ENCODE measurements around the gene MGAT4A. TPM values are rescaled to one million over a fixed set of nuclear protein-coding genes. Genes with fewer than 3 reads are reported as not detected.

Gene MGAT4A
- total RNA-seq, 2 experiments from 2014 or later: 124 to 152 TPM

GRCh38 chr2:98588880-98589431 lies 142.0 kb downstream of the MGAT4A start:
- H3K27me3 Mint-ChIP-seq: no peaks in the 10 kb centered on the region
- ATAC-seq (ENCODE audit: low read depth) (no peak), DNase-seq (no peak)
- peak overlapping the region; percentile 65 for H3K27ac Mint-ChIP-seq
- peaks cover 8% of the 10 kb centered on the region for H3K9me3 Mint-ChIP-seq
- H3K36me3 Mint-ChIP-seq: peaks cover 50% of the 10 kb centered on the region
- POLR2A ChIA-PET: no interaction called here
- peaks cover 14% of the 10 kb centered on the region for H3K4me1 Mint-ChIP-seq
- H3K4me3 Mint-ChIP-seq: no peak overlapping the region

- no peak overlapping the region for H3K4me3 Mint-ChIP-seq
- DNase-seq (no peak), ATAC-seq (ENCODE audit: low read depth) (no peak)
- no peaks in the 10 kb centered on the region for H3K27me3 Mint-ChIP-seq
- POLR2A ChIA-PET: no interaction called here
- H3K4me1 Mint-ChIP-seq: peaks cover 13% of the 10 kb centered on the region
- peaks cover 35% of the 10 kb centered on the region for H3K36me3 Mint-ChIP-seq
- H3K27ac Mint-ChIP-seq: no peak overlapping the region
- H3K9me3 Mint-ChIP-seq: no peaks in the 10 kb centered on the region
These were observed 144.3 kb downstream of the MGAT4A start for GRCh38 chr2:98586551-98587140.

GRCh38 chr2:98585386-98585785 lies 145.5 kb downstream of the MGAT4A start:
- Mint-ChIP-seq H3K27me3 (no peaks in the 10 kb centered on the region), H3K36me3 (peaks cover 29% of the 10 kb centered on the region), H3K4me1 (peaks cover 11% of the 10 kb centered on the region), H3K9me3 (no peaks in the 10 kb centered on the region), H3K4me3 (no peak overlapping the region), H3K27ac (no peak overlapping the region)
- ATAC-seq (ENCODE audit: low read depth) (no peak), DNase-seq (no peak)
- POLR2A ChIA-PET: no interaction called here

DNA sequence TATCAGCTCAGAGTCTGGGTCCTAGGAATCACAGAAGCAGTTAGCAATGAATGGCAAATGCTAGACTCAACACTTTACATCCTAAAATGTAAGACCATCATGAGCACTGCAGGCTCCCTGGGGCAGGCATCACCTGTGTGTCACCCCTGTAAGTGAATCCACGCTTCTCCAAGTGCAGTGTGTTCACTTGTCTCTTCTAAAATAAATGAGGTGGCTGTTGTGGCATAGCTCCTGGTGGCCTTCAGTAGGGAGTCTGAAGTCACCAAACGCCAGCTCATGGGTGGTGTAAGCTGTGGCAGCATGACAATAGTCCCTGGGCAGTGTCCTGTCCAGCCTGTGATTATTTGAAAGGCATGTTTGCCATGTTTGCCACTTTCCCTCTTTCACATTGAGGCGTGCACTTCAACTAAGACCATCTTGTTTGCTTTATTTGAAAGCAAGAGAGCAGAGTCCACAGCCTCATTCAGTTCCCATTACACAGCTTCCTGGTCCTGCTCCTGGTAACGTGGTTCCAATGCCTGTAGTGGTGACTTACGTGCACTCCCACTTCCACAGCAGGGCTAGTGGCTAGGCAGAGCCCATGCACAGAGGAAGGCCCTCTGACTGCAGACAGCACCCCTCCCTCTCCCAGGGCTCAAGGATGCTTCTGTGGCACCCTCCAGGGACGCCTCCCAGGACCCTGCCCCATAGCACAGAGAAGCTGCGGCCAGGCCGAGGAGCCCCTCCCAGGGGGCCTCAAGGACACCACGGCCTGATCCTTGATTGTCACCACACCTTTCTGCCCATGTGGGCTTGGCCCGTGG lies 146.9 kb downstream of the MGAT4A start:
- POLR2A ChIA-PET: no interaction called here
- H3K4me3 Mint-ChIP-seq: no peak overlapping the region
- H3K27me3 Mint-ChIP-seq: no peaks in the 10 kb centered on the region
- no peak overlapping the region for H3K27ac Mint-ChIP-seq
- peaks cover 10% of the 10 kb centered on the region for H3K4me1 Mint-ChIP-seq
- DNase-seq: no peak
- no peak for ATAC-seq (ENCODE audit: low read depth)
- peaks cover 27% of the 10 kb centered on the region for H3K36me3 Mint-ChIP-seq
- H3K9me3 Mint-ChIP-seq: no peaks in the 10 kb centered on the region

- Mint-ChIP-seq H3K36me3 (peaks cover 27% of the 10 kb centered on the region), H3K27me3 (no peaks in the 10 kb centered on the region), H3K9me3 (no peaks in the 10 kb centered on the region), H3K4me1 (peaks cover 7% of the 10 kb centered on the region), H3K27ac (no peak overlapping the region), H3K4me3 (no peak overlapping the region)
- DNase-seq (no peak), ATAC-seq (ENCODE audit: low read depth) (no peak)
- POLR2A ChIA-PET: no interaction called here
These were observed 147.7 kb downstream of the MGAT4A start for GRCh38 chr2:98583276-98583675.

GRCh38 chr2:98582523-98582922 lies 148.4 kb downstream of the MGAT4A start:
- peaks cover 5% of the 10 kb centered on the region for H3K4me1 Mint-ChIP-seq
- no peak overlapping the region for H3K27ac Mint-ChIP-seq
- peaks cover 21% of the 10 kb centered on the region for H3K36me3 Mint-ChIP-seq
- POLR2A ChIA-PET: no interaction called here
- no peaks in the 10 kb centered on the region for H3K27me3 Mint-ChIP-seq
- H3K4me3 Mint-ChIP-seq: no peak overlapping the region
- ATAC-seq (ENCODE audit: low read depth) (no peak), DNase-seq (no peak)
- H3K9me3 Mint-ChIP-seq: no peaks in the 10 kb centered on the region

- Mint-ChIP-seq H3K27ac (no peak overlapping the region), H3K27me3 (no peaks in the 10 kb centered on the region), H3K4me1 (no peaks in the 10 kb centered on the region), H3K9me3 (no peaks in the 10 kb centered on the region), H3K4me3 (no peak overlapping the region), H3K36me3 (peaks cover 13% of the 10 kb centered on the region)
- no peak for ATAC-seq (ENCODE audit: low read depth)
- DNase-seq: no peak
- POLR2A ChIA-PET: no interaction called here
These were observed 150.2 kb downstream of the MGAT4A start for GRCh38 chr2:98580656-98581284.

DNA sequence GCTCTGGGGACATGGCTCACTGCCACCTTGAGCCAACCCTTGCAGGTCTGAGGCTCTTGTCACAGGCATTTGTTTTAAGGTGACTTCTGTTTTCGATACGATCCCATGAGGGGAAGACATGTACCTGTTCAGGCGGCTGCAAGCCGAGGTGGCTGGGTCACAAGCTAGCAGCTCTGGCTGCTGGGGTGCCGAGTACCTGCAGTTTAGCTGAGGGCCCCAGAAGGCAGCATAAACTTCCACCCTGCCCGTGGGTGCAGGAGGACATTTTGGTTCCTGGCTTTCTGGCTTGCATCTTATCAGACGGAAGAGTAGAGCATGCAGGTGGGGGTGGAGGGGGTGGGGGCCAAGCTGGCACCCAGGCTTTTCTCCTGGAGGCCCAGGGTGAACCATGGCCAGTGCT lies 151.0 kb downstream of the MGAT4A start:
- DNase-seq (no peak), ATAC-seq (ENCODE audit: low read depth) (no peak)
- no peaks in the 10 kb centered on the region for H3K9me3 Mint-ChIP-seq
- no peak overlapping the region for H3K27ac Mint-ChIP-seq
- H3K4me3 Mint-ChIP-seq: no peak overlapping the region
- no peaks in the 10 kb centered on the region for H3K4me1 Mint-ChIP-seq
- POLR2A ChIA-PET: no interaction called here
- peaks cover 13% of the 10 kb centered on the region for H3K36me3 Mint-ChIP-seq
- H3K27me3 Mint-ChIP-seq: no peaks in the 10 kb centered on the region

GRCh38 chr2:98578231-98578630 lies 152.7 kb downstream of the MGAT4A start:
- Mint-ChIP-seq H3K36me3 (peaks cover 13% of the 10 kb centered on the region), H3K27me3 (no peaks in the 10 kb centered on the region), H3K27ac (no peak overlapping the region), H3K4me1 (no peaks in the 10 kb centered on the region), H3K9me3 (no peaks in the 10 kb centered on the region), H3K4me3 (no peak overlapping the region)
- no peak for DNase-seq
- POLR2A ChIA-PET: no interaction called here
- no peak for ATAC-seq (ENCODE audit: low read depth)

GRCh38 chr2:98577313-98577712 lies 153.6 kb downstream of the MGAT4A start:
- POLR2A ChIA-PET: no interaction called here
- peaks cover 8% of the 10 kb centered on the region for H3K36me3 Mint-ChIP-seq
- H3K4me3 Mint-ChIP-seq: no peak overlapping the region
- H3K27me3 Mint-ChIP-seq: no peaks in the 10 kb centered on the region
- DNase-seq: no peak
- H3K9me3 Mint-ChIP-seq: no peaks in the 10 kb centered on the region
- no peak overlapping the region for H3K27ac Mint-ChIP-seq
- no peak for ATAC-seq (ENCODE audit: low read depth)
- H3K4me1 Mint-ChIP-seq: no peaks in the 10 kb centered on the region

DNA sequence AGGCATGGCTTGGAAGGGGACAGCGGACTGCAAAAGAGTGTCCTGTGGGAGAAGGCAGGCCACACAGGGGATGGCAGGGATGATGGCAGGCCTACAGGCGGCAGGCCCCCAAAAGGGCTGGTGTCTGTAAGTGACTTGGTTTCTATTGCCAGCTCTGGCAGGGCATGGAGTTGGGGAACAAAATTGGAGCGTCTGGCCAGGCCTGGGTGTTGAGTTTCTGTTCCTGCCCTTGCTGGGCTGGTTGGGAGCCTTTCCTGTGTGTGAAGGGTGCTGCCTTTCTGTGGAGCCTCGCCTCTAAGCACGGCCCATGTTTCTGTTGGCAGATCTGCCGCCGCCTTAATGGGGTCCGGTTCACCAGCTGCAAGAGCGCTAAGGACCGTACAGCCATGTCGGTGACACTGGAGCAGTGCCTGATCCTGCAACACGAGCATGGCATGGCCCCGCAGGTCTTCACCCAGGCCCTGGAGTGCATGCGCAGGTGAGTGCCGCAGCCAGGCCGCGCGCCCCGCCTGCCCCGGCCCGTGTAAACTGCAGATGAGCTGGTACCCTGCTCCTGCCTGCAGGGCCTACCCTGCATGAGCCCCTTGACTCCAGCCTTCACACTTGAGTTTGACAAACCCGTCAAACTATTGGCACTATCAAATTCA lies 154.1 kb downstream of the MGAT4A start:
- POLR2A ChIA-PET: no interaction called here
- H3K4me3 Mint-ChIP-seq: no peak overlapping the region
- no peaks in the 10 kb centered on the region for H3K4me1 Mint-ChIP-seq
- no peak for ATAC-seq (ENCODE audit: low read depth)
- no peaks in the 10 kb centered on the region for H3K27me3 Mint-ChIP-seq
- H3K36me3 Mint-ChIP-seq: peaks cover 7% of the 10 kb centered on the region
- DNase-seq: no peak
- no peak overlapping the region for H3K27ac Mint-ChIP-seq
- H3K9me3 Mint-ChIP-seq: no peaks in the 10 kb centered on the region

DNA sequence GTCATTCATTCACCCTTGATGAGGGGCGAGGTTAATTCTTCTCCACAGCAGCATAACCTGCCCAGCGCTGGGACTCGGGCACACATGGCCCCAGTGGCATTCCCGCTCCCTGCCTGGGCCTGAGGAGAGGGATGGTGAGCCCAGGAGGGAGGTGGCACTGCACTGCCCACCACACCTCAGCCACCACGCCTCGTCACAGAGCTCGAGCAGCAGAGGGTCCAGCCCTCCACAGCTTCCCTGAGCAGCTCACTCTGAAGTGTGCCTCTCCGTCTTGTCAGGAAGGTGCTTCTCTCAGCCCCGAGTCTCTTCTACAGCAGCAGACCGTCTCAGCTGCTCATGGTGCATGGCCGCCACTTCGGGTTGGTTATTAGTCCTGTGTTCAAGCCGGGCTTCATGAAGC lies 157.5 kb downstream of the MGAT4A start:
- no peaks in the 10 kb centered on the region for H3K9me3 Mint-ChIP-seq
- H3K4me1 Mint-ChIP-seq: peaks cover 1% of the 10 kb centered on the region
- H3K4me3 Mint-ChIP-seq: no peak overlapping the region
- H3K27me3 Mint-ChIP-seq: no peaks in the 10 kb centered on the region
- H3K27ac Mint-ChIP-seq: no peak overlapping the region
- H3K36me3 Mint-ChIP-seq: peaks cover 11% of the 10 kb centered on the region
- ATAC-seq (ENCODE audit: low read depth): no peak
- POLR2A ChIA-PET: no interaction called here
- DNase-seq: no peak

DNA sequence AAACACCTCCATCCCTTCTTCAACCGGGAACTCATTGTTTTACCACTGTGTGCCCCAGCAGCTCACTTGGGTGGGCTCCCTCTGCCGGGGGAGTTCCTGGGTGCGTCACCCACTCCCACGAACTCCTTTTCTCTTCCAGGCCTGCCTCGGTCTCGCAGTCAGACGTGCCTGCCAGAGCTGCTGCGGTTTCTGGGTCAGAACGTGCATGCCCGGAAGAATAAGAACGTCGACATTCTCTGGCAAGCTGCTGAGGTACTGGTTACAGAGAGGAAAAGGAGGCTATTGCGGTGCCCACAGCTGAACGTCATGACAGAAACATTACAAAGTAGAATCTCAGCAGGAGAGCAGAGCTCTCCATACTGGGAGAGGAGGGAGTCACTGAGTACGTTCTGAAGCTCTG lies 158.3 kb downstream of the MGAT4A start:
- Mint-ChIP-seq H3K36me3 (peaks cover 11% of the 10 kb centered on the region), H3K9me3 (no peaks in the 10 kb centered on the region), H3K4me3 (no peak overlapping the region), H3K27me3 (no peaks in the 10 kb centered on the region), H3K27ac (no peak overlapping the region), H3K4me1 (peaks cover 1% of the 10 kb centered on the region)
- ATAC-seq (ENCODE audit: low read depth) (no peak), DNase-seq (no peak)
- POLR2A ChIA-PET: no interaction called here

Measured in activated naive CD8-positive, alpha-beta T cell treated with anti-CD3 and anti-CD28 coated beads, Interleukin-2, amount 10 ng/mL, durations not matched to agents 7 days and 5 days (primary cell).